Activated CD4-positive, alpha-beta T cell treated with anti-CD3 and anti-CD28 coated beads for 24 hours (primary cell): ENCODE data around the gene HOXD4.

ENCODE experiments used
- DNase-seq, 2 donors: peaks; one replicate each; pipeline ENCODE4 v3.0.0-alpha.2; 2020; ENCODE audit warnings: low read depth in 2 of 2

HOXD4 gene

GRCh38 chr2:176139661-176140512, 11.5 kb upstream of the HOXD4 start:
- no peak for DNase-seq

GRCh38 chr2:176140513-176141317, 10.6 kb upstream of the HOXD4 start:
- DNase-seq: peak; percentile 40 to 49

GRCh38 chr2:176142281-176142680, 9.1 kb upstream of the HOXD4 start:
- DNase-seq: no peak

GRCh38 chr2:176145085-176145969, 6.0 kb upstream of the HOXD4 start:
- no peak for DNase-seq

GRCh38 chr2:176146101-176146500, 5.2 kb upstream of the HOXD4 start:
- no peak for DNase-seq

GRCh38 chr2:176146645-176147044, 4.7 kb upstream of the HOXD4 start:
- no peak for DNase-seq

GRCh38 chr2:176147210-176147799, 4.0 kb upstream of the HOXD4 start:
- DNase-seq: no peak

- DNase-seq: no peak
These were observed 3.4 kb upstream of the HOXD4 start for GRCh38 chr2:176147800-176148496.

- no peak for DNase-seq
These were observed 2.5 kb upstream of the HOXD4 start for GRCh38 chr2:176148751-176149421.

GRCh38 chr2:176149481-176149938, 1.8 kb upstream of the HOXD4 start:
- DNase-seq: no peak

GRCh38 chr2:176149939-176150583, 1.3 kb upstream of the HOXD4 start:
- DNase-seq: no peak

- DNase-seq: no peak
These were observed 537 bp upstream of the HOXD4 start for GRCh38 chr2:176150584-176151441.

- DNase-seq: no peak
These were observed 1.2 kb downstream of the HOXD4 start for GRCh38 chr2:176152350-176153181.

- no peak for DNase-seq
These were observed 3.4 kb downstream of the HOXD4 start for GRCh38 chr2:176154576-176155252.

GRCh38 chr2:176155356-176156044, 4.2 kb downstream of the HOXD4 start:
- DNase-seq: no peak

- no peak for DNase-seq
These were observed 5.0 kb downstream of the HOXD4 start for GRCh38 chr2:176156301-176156806.
